Cortex of kidney (tissue), 1 donor: ENCODE results near the gene ZNF219.

Source experiments
- DNase-seq: peaks from one replicate; lab custom pipeline; 2025; lab: John Stamatoyannopoulos, UW

Gene ZNF219

DNA sequence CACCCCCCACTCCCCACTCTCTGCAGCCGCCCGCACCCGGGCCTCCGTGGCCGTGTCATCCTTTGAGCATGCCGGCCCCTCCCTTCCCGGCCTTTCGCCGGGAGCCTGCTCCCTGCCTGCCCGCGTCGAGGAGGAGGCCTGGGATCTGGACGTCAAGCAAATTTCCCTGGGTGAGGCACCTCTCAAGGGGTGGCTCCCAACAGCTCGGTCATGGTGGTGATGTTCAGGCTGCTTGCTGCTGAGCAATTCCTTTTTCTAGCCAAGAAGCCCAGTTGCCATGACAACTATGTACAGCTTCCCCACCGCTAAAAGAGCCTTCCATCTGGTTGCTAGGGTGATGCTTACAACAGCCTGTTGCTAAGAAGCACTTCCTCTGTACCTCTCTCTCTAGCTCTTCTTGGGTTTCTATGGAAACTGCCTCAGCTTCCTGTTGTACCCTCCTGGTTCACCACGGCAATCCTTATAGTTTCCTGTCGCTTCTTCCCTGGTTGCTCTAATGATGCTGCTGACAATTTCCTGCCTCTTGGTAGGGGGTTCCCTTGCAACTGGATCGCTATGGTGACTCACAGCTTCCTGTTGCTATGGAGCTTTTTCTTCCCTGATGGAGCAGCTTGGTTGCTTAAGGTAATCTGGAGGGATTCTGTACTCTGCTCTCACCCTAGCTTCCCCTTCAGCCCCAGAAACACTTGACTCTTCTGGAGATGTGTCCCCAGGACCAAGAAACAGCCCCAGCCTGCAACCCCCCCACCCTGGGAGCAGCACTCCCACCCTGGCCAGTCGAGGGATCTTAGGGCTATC, 11.0 kb downstream of the ZNF219 start:
- no peak for DNase-seq

DNA sequence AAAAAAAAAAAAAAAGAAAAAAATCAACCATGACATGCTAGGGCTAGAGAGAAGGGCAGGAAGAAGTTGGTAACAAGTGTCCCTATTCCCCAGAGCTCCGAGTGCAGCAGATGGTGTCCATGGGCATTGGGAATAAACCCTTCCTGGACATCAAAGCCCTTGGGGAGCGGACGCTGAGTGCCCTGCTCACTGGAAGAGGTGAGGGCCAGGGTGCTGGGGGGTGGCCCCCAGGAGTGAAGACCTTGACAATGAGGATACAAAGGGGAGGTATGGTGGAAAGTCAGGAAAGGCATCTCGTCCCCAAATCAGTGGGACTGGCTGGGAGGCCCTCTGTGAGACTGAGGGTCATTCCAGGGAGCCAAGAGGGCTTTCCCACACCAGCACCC, 11.6 kb downstream of the ZNF219 start:
- DNase-seq = no peak

DNA sequence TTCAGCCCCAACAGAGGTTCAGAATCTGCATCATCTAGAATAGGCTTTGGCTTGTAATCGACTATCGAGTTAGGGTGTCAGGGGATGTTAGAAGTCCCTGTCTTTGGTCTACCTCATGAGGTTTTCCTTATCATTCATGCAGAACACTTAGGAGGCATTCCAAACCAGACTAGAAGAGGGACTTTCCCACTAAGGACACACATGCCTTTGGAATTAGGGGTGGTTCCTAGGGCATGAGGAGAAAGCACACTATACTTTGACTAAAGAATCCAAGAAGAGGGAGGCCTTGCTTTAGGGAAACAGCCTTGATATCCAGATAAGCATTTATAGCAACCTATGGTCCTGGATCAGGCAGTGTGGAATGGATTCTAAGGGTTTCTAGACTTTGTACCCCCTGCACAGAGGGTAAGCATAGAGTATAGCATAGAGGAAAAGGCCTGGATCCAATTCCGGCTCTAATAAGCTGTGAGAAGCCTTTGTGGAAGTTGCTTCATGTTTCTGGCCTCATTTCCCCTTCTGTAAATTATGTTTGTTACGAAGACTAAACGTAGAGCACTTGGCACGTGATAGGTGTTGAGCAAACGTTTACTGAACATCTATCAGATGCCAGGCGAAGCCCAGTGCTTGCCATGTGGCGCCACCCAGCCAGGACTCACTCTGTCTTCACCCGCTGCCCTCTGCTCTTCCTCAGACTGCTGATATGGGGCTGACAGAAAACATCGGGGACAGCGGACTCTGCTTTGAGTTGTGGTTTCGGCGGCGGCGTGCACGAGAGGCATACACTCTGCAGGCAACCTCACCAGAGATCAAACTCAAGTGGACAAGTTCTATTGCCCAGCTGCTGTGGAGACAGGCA, 13.2 kb downstream of the ZNF219 start:
- DNase-seq = no peak

DNA sequence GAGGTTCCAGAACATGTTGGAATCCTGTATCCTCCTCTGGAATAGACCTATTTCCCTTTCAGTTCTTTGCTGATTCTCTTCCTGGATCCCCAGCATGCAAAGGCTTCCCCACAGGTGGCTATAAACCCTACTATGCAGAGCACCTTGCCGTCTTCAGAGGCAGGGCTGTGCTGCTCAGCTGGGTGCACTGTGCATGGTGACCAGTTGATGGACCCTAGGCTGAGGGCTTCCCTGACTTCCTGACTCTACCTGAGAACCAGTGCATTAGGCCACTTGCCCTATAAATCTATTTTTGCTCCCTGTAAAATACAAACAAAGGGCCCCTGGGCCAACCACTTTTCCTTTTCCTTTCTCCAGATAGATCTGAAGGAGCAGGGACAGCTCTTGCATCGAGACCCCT, 14.1 kb downstream of the ZNF219 start:
- DNase-seq = no peak

DNA sequence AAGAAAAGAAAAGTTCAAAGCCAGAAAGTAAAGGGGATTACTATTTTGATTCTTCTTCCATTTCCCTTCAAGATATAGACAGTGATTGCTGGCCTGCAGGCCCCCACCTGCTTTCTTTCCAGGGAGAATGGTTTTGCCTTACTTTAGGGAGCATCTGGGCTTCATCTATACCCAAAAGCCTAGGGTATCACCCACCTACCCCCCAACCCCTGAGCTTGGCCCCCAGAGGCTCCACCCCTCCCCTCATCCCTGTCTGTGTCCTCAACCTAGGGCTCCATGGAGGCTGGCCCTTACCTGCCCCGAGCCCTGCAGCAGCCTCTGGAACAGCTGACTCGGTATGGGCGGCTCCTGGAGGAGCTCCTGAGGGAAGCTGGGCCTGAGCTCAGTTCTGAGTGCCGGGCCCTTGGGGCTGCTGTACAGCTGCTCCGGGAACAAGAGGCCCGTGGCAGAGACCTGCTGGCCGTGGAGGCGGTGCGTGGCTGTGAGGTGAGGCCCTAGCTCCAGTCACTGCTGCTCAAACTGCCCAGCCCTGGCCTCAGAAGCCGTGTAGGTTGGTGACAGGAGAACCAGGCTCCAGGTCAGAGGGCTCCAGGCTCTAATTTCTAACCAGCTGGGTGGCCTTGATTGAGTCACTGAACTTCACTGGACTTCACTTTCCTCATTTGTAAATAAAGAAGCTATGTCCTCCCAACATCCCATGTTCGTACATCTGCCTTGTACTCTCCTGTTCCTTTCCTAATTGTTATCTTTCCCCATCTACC, 14.7 kb downstream of the ZNF219 start:
- DNase-seq = no peak

DNA sequence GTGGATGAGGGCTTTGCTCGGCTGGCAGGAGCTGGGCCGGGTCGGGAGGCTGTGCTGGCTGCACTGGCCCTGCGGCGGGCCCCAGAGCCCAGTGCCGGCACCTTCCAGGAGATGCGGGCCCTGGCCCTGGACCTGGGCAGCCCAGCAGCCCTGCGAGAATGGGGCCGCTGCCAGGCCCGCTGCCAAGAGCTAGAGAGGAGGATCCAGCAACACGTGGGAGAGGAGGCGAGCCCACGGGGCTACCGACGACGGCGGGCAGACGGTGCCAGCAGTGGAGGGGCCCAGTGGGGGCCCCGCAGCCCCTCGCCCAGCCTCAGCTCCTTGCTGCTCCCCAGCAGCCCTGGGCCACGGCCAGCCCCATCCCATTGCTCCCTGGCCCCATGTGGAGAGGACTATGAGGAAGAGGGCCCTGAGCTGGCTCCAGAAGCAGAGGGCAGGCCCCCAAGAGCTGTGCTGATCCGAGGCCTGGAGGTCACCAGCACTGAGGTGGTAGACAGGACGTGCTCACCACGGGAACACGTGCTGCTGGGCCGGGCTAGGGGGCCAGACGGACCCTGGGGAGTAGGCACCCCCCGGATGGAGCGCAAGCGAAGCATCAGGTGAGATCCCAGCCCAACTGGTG, 16.8 kb downstream of the ZNF219 start:
- DNase-seq = no peak

DNA sequence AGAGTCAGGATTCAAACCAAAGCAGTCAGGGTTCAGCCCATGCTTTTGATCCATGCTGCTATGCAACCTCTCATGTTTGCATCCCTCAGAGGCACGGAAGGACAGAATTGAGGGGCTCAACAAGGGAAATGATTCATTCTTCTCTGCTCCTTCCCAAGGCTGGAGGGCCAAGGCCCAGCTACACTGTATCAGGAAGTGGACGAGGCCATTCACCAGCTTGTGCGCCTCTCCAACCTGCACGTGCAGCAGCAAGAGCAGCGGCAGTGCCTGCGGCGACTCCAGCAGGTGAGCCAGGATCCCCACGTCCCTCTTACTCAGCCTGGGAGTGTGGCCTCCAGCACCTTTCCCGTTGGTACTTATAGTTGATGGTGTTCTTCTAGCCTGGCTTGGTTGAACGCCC, 19.7 kb downstream of the ZNF219 start:
- no peak for DNase-seq

DNA sequence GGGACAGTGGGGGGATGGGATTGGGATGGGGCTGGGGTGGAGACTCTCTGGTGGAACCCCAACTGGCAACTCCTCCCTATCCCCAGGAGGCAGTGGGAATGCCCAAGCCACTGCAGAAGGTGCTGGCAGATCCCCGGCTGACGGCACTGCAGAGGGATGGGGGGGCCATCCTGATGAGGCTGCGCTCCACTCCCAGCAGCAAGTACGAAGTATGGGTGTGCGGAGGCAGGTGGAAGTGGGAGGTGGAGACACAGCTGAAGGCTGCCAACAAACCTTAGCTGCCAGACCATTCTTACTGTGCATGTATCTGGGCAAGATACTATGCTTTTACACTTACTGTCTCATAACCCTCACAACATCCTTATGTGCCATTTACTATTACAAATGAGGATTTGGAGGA, 20.2 kb downstream of the ZNF219 start:
- no peak for DNase-seq

DNA sequence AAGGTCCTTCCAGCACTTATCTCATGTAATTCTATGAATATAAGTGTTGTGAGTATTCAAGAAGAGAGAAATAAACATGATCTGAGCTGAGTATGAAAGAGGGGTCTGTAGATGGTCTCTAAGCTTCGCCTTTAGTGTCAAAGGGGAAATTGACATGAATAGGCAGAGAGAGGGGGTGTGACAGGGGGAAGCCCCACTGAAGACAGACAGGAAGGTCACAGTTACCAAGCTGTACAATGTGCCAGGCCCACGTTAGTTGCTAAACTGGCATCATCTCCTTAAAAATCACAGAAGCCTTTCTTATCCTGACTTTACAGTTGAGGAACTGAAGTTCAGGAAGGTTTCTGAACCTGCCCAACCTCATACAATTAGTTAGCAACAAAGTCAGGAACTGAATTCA, 20.8 kb downstream of the ZNF219 start:
- DNase-seq = no peak

DNA sequence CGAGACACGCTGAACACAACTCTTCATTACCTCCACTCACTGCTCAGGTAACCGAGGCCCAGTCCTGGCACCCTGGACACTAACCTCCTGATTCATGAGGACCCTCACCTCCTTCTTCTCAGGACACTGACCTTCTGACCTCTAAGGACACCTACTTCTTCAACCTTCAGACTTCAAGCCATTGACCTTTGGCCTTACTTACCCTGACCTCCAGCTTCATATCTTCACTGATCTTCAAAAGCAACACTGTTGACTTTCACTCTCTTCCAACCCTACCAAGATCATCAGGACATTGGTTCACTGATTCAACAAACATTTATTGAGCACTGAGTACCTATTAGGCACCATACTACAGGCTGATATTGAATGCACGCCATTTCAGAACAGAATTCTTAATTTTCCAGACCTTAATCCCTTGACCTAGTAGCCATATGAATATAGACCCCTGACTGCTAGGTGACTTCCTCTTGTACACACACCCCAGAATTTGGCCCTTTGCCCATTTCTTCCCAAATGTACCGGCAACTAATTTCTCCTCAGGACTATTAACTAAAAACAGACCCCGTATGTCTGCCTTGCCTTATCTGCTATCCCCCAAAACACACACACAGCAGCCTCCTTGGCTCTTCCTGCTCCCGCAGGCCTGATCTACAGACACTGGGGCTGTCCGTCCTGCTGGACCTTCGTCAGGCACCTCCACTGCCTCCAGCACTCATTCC, 22.6 kb downstream of the ZNF219 start:
- no peak for DNase-seq

DNA sequence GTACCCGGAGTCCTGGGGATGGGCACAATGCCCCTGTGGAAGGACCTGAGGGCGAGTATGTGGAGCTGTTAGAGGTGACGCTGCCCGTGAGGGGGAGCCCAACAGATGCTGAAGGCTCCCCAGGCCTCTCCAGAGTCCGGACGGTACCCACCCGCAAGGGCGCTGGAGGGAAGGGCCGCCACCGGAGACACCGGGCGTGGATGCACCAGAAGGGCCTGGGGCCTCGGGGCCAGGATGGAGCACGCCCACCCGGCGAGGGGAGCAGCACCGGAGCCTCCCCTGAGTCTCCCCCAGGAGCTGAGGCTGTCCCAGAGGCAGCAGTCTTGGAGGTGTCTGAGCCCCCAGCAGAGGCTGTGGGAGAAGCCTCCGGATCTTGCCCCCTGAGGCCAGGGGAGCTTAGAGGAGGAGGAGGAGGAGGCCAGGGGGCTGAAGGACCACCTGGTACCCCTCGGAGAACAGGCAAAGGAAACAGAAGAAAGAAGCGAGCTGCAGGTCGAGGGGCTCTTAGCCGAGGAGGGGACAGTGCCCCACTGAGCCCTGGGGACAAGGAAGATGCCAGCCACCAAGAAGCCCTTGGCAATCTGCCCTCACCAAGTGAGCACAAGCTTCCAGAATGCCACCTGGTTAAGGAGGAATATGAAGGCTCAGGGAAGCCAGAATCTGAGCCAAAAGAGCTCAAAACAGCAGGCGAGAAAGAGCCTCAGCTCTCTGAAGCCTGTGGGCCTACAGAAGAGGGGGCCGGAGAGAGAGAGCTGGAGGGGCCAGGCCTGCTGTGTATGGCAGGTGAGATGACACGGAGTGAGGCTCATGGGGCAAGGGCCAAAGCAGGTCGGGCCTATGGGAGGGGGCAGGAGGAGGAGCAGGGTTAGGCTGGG, 23.8 kb downstream of the ZNF219 start:
- DNase-seq = no peak

DNA sequence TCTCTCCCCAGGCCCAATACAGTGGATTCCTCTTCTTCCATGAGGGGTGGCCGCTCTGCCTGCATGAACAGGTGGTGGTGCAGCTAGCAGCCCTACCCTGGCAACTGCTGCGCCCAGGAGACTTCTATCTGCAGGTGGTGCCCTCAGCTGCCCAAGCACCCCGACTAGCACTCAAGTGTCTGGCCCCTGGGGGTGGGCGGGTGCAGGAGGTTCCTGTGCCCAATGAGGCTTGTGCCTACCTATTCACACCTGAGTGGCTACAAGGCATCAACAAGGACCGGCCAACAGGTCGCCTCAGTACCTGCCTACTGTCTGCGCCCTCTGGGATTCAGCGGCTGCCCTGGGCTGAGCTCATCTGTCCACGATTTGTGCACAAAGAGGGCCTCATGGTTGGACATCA, 24.5 kb downstream of the ZNF219 start:
- no peak for DNase-seq

DNA sequence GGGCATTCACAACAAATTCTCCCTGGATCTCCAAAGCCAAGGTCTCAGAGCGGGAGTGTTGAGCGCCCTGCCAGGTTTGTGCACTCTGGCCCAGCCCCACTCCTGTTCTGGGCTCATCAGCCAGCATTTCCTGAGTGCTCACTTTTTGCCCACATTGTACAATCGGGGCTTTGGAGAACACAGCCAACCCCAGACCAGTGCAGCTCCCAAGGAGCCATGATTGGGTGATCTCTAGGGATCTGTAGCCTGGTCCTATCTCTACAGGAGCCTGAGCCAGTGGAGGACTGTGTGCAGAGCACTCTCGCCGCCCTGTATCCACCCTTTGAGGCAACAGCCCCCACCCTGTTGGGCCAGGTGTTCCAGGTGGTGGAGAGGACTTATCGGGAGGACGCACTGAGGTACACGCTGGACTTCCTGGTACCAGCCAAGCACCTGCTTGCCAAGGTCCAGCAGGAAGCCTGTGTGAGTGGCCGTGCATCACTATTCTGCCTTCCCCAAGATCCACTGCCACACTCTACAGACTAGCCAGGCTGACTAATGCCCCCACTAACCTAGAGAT, 25.6 kb downstream of the ZNF219 start:
- DNase-seq = no peak

DNA sequence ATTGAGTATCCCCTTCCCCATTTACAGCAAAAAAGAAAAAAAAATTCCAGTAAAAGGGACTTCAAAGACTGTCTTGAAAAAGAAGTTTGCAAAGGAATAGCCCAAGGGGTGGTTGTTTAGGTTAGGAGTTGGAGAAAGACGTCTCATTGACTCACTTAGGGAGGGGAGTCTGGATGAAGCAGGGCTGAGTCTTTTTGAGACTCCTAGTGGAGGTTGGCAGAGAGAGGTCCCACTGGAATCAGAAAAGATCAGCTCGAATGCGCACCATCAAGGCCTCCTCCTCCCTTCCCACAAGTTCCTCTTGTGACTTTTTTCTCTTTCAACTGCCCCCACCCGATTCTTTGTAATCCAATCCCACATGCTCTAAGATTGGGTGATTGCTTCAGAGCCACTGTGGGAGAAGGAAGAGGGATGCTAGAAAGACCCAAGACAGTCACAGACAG, 26.4 kb downstream of the ZNF219 start:
- no peak for DNase-seq

DNA sequence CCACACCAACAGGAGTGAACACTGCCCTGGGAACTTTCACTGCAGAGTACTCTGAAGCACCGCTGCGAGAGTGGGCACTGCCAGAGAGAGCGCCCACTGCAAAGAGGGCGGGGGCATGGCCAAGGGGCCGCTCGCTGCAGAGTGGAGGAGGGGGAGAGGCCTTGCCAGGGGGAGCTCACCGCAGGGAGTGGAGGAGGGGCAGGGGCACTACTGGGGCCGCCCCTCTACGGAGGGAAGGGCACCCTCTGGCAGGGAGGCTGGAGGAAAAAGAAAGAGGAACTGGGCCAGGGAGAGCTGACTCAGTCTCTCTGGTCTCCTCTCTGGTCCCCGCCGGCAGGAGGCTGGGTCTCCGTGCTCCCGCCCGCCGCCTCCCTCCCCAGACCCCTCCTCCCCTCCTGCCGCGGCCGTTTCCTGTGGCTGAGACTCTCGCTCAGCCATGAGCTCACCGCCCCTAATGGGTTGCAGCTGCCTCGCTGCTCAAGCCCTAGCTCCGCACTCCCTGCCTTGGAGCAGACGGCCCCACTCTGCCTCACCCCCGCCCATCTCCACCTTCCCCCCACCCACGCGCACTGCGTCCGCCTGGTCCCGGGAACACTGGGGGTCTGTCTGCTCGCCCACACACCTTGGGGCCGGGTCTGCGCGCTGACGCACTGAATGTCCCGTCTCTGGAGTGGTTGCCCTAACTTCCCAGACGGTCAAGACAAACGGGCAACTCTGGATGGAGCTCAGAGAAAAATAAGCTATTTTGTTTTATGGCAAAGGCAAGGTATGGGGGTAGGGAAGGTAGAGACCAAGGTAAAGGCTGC, 27.0 kb downstream of the ZNF219 start:
- DNase-seq = no peak

DNA sequence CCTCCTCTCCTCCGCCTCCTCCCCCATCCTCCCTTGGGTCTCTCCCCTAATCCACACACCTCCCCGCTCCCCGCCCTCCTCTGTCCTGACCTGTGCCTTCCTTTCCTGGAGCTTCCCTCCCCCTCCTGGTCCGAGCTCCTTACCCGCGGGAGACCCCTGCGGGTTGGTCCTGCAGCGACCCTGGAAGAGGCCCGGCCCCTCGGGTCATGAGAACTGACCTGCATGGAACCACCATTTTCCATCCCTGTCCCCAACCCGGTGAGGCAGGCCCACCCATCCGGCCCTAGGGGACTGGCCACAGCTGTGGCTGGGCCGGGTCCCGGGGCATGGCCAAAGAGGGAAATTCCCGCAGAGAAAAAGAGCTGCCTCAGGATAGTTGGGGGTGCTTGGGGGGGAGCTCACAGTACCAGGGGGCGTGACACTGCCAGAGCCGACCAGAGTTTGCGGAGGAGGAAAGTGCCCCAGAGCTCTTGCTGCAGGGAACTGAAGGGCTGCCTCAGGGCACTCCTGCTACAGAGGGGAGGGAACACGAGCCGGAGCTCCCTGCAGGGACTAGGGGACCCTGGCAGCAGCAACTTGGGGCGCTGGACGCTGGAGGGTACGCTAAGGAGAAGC, 27.7 kb downstream of the ZNF219 start:
- DNase-seq = no peak

DNA sequence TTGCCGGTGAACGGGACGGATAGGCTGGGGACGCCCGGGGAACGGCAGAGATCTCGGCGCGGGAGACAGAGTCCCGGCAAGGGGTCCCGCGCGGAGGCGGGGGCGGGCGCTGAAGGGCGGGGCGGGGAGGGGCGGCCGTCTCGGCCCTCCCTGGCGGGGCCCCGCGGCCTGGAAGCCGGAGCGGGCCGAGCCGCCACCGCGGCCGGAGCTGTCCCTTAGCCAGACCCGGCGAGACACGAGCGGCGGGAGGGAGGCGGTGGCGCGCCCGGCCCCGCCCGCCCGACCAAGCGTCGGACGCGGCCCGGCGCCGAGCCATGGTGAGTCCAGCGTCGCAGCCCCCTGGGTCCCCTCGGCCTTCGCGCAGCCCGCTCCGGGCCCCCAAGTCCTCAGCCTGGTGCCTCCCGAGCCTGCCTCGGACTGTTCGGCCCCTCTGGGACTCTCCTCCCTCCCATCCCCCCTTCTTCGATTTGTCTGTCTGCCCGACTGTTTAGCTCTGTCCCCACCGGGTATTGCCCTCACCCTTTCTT, 28.3 kb downstream of the ZNF219 start, which contains the start of gene ARHGEF40:
Gene ARHGEF40, plus strand, starts transcription at position 222 of the 527 bp plus-strand sequence. Its CDS starts 93 bp downstream, at position 315.
- no peak for DNase-seq

DNA sequence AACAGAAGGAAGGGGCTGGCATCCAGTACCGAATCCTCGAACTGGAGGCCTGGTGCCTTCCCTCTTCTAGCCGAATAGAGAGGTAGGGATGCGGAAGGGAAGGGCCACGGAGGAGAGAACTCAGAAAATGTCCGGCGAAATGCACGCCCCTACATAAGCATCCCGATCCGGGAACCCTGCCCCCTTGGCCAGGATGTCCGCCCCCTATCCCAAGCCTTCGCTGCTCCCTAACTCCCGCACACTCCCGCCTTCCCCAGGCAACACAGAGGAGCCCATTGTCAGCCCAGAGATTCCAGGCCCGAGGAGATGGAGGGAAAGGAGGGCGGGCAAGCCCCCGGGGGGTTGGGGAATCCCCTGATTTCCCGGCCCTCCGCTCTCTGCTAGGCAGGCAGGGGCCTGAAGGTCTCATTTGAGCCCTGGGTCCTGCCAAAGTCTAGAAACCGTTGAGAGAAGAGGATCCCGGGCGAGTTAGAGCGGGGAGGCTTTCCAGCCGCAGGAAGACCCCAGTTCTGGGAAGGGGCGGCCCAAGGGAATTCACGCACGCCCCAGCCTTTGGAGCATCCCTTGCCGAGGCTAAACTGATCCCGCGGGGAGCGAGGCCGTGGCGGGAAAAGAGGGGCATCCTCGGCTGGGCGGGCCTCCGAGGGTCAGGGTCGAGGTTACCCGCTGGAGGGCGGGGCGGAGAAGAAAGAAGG, 28.9 kb downstream of the ZNF219 start:
- DNase-seq = no peak
